ENCODE data around the gene SLC16A9. TPM values are rescaled to one million over a fixed set of nuclear protein-coding genes. Genes with fewer than 3 reads are reported as not detected.

Gene SLC16A9
- total RNA-seq, 1 donor from 2014 or later = 2.9 TPM

DNA sequence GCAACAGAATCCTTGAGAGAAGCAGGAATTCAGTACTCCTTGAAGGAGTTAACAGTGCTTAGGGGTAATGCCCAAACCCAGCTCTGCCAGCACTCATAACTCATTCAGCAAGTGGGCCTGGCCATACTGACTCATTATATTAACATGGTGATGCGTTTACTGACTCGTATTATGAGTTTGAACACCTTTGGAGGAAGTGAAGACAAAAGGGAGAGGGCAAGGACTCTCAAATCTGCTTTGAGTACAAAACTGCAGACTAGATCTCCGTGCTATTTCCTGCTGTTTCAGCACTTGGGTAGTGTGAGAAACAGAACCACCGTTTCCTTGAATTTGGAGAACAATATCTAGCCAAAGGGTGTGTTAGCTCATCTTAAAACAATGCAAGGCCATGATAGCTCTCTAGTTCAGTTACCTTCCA, 30.8 kb downstream of the SLC16A9 start:
- no peaks in the 10 kb centered on the region for H3K9me3 ChIP-seq
- peaks cover 0 to 2% of the 10 kb centered on the region in 2 donors for H3K4me1 ChIP-seq
- no peak for DNase-seq (ENCODE audit: low spot score in 2 of 2)
- intact Hi-C loops (cut with DNase I) = no loop called here
- TF ChIP-seq, protein P1, sequence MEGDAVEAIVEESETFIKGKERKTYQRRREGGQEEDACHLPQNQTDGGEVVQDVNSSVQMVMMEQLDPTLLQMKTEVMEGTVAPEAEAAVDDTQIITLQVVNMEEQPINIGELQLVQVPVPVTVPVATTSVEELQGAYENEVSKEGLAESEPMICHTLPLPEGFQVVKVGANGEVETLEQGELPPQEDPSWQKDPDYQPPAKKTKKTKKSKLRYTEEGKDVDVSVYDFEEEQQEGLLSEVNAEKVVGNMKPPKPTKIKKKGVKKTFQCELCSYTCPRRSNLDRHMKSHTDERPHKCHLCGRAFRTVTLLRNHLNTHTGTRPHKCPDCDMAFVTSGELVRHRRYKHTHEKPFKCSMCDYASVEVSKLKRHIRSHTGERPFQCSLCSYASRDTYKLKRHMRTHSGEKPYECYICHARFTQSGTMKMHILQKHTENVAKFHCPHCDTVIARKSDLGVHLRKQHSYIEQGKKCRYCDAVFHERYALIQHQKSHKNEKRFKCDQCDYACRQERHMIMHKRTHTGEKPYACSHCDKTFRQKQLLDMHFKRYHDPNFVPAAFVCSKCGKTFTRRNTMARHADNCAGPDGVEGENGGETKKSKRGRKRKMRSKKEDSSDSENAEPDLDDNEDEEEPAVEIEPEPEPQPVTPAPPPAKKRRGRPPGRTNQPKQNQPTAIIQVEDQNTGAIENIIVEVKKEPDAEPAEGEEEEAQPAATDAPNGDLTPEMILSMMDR (IDR thresholded peaks at IDR 0.05) = no peak
- no peak overlapping the region for H3K4me3 ChIP-seq
- H3K27me3 ChIP-seq = no peaks in the 10 kb centered on the region
- no peaks in the 10 kb centered on the region for H3K36me3 ChIP-seq
- H3K27ac ChIP-seq = no peak overlapping the region

DNA sequence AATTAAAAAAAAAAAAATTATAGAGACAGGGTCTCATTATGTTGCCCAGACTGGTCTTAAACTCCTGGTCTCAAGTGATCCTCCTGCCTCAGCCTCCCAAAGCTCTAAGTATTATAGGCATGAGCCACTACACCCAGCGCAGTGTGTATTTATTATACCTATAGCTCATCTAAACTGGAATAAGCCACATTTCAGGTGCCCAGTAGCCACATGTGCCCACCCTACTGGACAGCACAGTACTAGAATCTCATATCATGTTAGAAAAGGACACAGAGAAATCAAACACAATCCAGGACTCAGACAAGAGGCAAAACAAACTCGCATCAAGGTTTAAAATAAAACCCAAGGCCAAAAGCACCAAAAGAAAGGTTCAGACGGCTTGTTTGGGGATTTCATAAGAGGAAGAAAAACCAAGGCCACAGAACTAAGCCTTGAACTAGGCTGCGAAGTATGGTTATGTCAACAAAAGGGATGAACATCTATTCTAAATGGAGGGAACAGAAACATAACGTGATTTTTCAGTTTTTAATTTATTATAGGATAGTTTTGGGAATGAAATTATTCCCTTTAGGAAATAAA, 32.3 kb downstream of the SLC16A9 start:
- Histone ChIP-seq H3K27ac (no peak overlapping the region), H3K4me3 (no peak overlapping the region), H3K27me3 (no peaks in the 10 kb centered on the region), H3K9me3 (no peaks in the 10 kb centered on the region), H3K36me3 (no peaks in the 10 kb centered on the region), H3K4me1 (peaks cover 0 to 2% of the 10 kb centered on the region in 2 donors)
- no peak for DNase-seq (ENCODE audit: low spot score in 2 of 2)
- intact Hi-C loops (cut with DNase I) = no loop called here
- TF ChIP-seq, protein P1 (IDR thresholded peaks at IDR 0.05) = no peak

DNA sequence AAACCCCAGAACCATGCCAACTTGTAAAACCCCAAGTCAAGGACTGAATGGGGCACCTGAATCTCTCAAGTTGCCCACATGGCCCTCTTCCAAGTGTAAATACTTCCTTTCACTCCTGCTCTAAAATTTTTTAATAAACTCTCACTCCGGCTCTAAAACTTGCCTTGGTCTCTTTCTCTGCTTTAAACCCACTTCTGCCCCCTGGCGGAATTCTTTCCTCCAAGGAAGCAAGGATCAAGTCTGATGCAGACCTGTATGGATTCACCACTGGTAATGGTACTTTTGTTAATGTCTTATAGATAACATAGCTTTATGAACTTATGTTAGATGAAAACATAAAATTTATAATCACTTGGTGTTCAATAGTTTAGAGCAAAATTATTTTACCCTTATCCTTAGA, 33.8 kb downstream of the SLC16A9 start:
- no peaks in the 10 kb centered on the region for H3K36me3 ChIP-seq
- H3K9me3 ChIP-seq = no peaks in the 10 kb centered on the region
- H3K27ac ChIP-seq = no peak overlapping the region
- no peak overlapping the region for H3K4me3 ChIP-seq
- intact Hi-C loops (cut with DNase I) = no loop called here
- H3K27me3 ChIP-seq = no peaks in the 10 kb centered on the region
- DNase-seq (ENCODE audit: low spot score in 2 of 2) = no peak
- H3K4me1 ChIP-seq = peaks cover 0 to 2% of the 10 kb centered on the region in 2 donors
- TF ChIP-seq, protein P1 (IDR thresholded peaks at IDR 0.05) = no peak

DNA sequence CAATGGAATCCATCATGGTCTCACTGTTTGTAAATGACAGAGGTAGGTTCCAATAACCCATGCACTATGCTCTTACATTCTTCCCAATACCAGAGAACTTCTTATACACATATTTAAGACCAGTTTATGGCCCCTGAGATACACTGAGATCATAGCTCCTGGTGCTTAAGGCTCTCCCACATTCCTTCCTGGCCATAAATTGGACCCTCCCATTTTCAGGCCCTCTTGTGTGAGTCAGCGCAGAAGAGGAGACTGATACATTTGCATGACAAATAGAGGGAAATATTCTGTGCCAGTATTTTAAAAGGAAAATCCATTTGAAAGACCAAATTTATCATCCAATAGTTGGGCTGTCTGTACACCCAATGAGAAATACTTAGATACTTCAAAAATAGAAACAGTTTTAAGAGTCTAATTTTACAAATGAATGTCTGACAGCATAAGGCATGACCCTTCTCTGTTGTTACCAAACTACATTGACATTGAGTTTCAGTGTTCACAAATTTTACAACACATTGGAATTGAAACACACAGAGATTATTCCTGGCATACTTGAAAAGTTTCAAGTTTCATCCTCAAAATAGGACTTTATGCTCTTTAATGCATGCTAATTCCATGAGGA, 35.3 kb downstream of the SLC16A9 start:
- no peak overlapping the region for H3K4me3 ChIP-seq
- peaks cover 0 to 2% of the 10 kb centered on the region in 2 donors for H3K4me1 ChIP-seq
- H3K27me3 ChIP-seq = no peaks in the 10 kb centered on the region
- DNase-seq (ENCODE audit: low spot score in 2 of 2) = no peak
- TF ChIP-seq, protein P1 (IDR thresholded peaks at IDR 0.05) = no peak
- no peaks in the 10 kb centered on the region for H3K9me3 ChIP-seq
- intact Hi-C loops (cut with DNase I) = no loop called here
- H3K27ac ChIP-seq = peak overlapping the region; percentile 34 to 41
- no peaks in the 10 kb centered on the region for H3K36me3 ChIP-seq

DNA sequence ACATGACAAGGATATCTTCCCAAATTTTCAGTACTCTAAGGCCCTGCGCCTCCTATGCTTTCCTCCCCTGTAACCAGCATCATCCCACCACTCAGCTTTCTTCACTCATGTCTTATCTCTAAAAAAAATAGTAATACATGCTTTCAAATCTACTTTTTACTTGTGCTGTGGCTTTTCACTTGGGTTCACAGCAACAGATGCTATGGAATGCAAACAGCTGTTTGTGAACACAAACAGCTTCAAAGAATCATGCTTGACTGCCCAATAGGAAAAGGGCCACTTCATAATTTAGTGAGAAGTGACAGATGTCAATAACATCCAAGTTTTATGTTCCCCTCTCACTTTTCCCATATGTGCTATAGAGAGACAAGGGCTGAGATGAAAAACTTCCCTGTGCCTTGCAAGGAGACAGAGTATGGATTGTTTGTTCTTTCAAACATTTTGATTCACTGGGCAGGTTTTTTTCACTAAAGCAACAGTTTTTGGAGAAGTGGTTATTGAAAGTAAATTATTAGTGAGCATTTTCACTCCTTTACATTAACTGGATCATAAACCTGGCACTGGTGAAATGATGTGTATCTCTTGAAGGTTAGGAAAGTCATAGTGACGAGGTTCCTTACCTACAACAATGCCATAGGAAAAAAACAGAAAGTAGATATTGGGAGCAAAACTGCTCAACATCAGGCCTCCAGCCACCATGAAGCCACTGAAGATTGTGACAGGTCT, 37.3 kb downstream of the SLC16A9 start:
- Histone ChIP-seq H3K36me3 (no peaks in the 10 kb centered on the region), H3K9me3 (no peaks in the 10 kb centered on the region), H3K4me3 (no peak overlapping the region), H3K27ac (no peak overlapping the region), H3K27me3 (no peaks in the 10 kb centered on the region), H3K4me1 (peaks cover 0 to 2% of the 10 kb centered on the region in 2 donors)
- TF ChIP-seq, protein P1 (IDR thresholded peaks at IDR 0.05) = no peak
- intact Hi-C loops (cut with DNase I) = no loop called here
- no peak for DNase-seq (ENCODE audit: low spot score in 2 of 2)

Data from ascending aorta (tissue), 2 donors.